D721Med (cell line): ENCODE measurements around the gene FOXP1.

Experiments
- DNase-seq: peaks from one replicate; pipeline ENCODE4 v3.0.0; 2011; ENCODE audit warnings: low spot score; ENCODE audit not compliant: insufficient read length
- FAIRE-seq: peaks from 2 replicates; lab custom pipeline; 2011; peaks lifted over from hg19 to GRCh38; lab: Jason Lieb, UNC
- CTCF ChIP-seq: IDR thresholded peaks from 2 replicates; pipeline ENCODE4 v1.5.1; 2012; ENCODE audit warnings: mild to moderate bottlenecking, control low read depth; ENCODE audit not compliant: insufficient read depth; ENCODE audit errors: missing control alignments

Gene FOXP1

GRCh38 chr3:71131375-71132314 is 451.9 kb downstream of the FOXP1 start:
- no peak for TF ChIP-seq CTCF
- FAIRE-seq: no peak
- DNase-seq: no peak

GRCh38 chr3:71130471-71131374 is 452.8 kb downstream of the FOXP1 start:
- no peak for FAIRE-seq
- TF ChIP-seq CTCF: no peak
- no peak for DNase-seq

- no peak for TF ChIP-seq CTCF
- DNase-seq: no peak
- FAIRE-seq: no peak
Observed at GRCh38 chr3:71129611-71130431, 453.7 kb downstream of the FOXP1 start.

- FAIRE-seq (no peak), DNase-seq (no peak)
- TF ChIP-seq CTCF: no peak
Observed at GRCh38 chr3:71128961-71129360, 454.6 kb downstream of the FOXP1 start.

- no peak for FAIRE-seq
- TF ChIP-seq CTCF: no peak
- no peak for DNase-seq
Observed at GRCh38 chr3:71127844-71128243, 455.7 kb downstream of the FOXP1 start.

- TF ChIP-seq CTCF: no peak
- DNase-seq (no peak), FAIRE-seq (no peak)
Observed at GRCh38 chr3:71127052-71127831, 456.3 kb downstream of the FOXP1 start.
